D721Med (cell line): ENCODE results near the gene ZNRD2.

ENCODE experiments used
- DNase-seq: peaks from one replicate; pipeline ENCODE4 v3.0.0; 2011; ENCODE audit warnings: low spot score; ENCODE audit not compliant: insufficient read length
- FAIRE-seq: peaks from 2 replicates; lab custom pipeline; 2011; peaks lifted over from hg19 to GRCh38; lab: Jason Lieb, UNC
- CTCF ChIP-seq: IDR thresholded peaks from 2 replicates; pipeline ENCODE4 v1.5.1; 2012; ENCODE audit warnings: mild to moderate bottlenecking, control low read depth; ENCODE audit not compliant: insufficient read depth; ENCODE audit errors: missing control alignments

The ZNRD2 gene

GRCh38 chr11:65578134-65578533 lies 7.9 kb downstream of the ZNRD2 start:
- no peak for DNase-seq
- FAIRE-seq: no peak
- TF ChIP-seq CTCF: no peak

GRCh38 chr11:65578667-65579066 lies 8.4 kb downstream of the ZNRD2 start:
- no peak for FAIRE-seq
- TF ChIP-seq CTCF: no peak

GRCh38 chr11:65579291-65579690 lies 9.0 kb downstream of the ZNRD2 start:
- no peak for TF ChIP-seq CTCF
- no peak for FAIRE-seq
- DNase-seq: no peak

More at GRCh38 chr11:65578667-65579066, 8.4 kb downstream of the ZNRD2 start:
- no peak for DNase-seq

GRCh38 chr11:65580031-65580692 lies 9.9 kb downstream of the ZNRD2 start:
- TF ChIP-seq CTCF: no peak
- no peak for DNase-seq
- FAIRE-seq: no peak

- FAIRE-seq (no peak), DNase-seq (no peak)
- no peak for TF ChIP-seq CTCF
These were observed 10.5 kb downstream of the ZNRD2 start for GRCh38 chr11:65580756-65581155.

GRCh38 chr11:65581928-65582327 lies 11.7 kb downstream of the ZNRD2 start:
- DNase-seq (no peak), FAIRE-seq (no peak)
- TF ChIP-seq CTCF: no peak

GRCh38 chr11:65583589-65583988 lies 13.3 kb downstream of the ZNRD2 start:
- no peak for FAIRE-seq
- no peak for TF ChIP-seq CTCF

More at GRCh38 chr11:65583589-65583988, 13.3 kb downstream of the ZNRD2 start:
- no peak for DNase-seq
